Uterus (tissue), 4 donors: Measurements from ENCODE around the gene SMC6. TPM values are rescaled to one million over a fixed set of nuclear protein-coding genes. Genes with fewer than 3 reads are reported as not detected.

Source experiments
- DNase-seq, 2 donors: peaks; one replicate each; pipeline ENCODE4 v3.0.0-alpha.2; 2019 to 2020
- H3K27ac ChIP-seq, 2 donors: fragments of 200-600 bp; sonication (generic); 1 replicate in 1 of 2; 2 replicates in 1 of 2; pipeline ENCODE4 v1.5.1; 2016 to 2018
- H3K27me3 ChIP-seq, 2 donors: fragments of 200-600 bp; sonication (generic); one replicate each; pipeline ENCODE4 v1.5.1; 2018 to 2019; ENCODE audit warnings: control low read depth in 1 of 2
- H3K36me3 ChIP-seq, 2 donors: fragments of 200-600 bp; sonication (generic); one replicate each; pipeline ENCODE4 v1.5.1; 2019; ENCODE audit warnings: control low read depth in 1 of 2
- H3K4me1 ChIP-seq, 2 donors: fragments of 200-600 bp; sonication (generic); one replicate each; pipeline ENCODE4 v1.5.1; 2018 to 2019; ENCODE audit warnings: control low read depth in 1 of 2
- H3K4me3 ChIP-seq, 2 donors: fragments of 200-600 bp; sonication (generic); 1 replicate in 1 of 2; 2 replicates in 1 of 2; pipeline ENCODE4 v1.5.1; 2018 to 2019; ENCODE audit warnings: mild to moderate bottlenecking in 1 of 2
- H3K9me3 ChIP-seq, 2 donors: fragments of 200-600 bp; sonication (generic); one replicate each; pipeline ENCODE4 v1.5.1; 2019; ENCODE audit warnings: control low read depth in 1 of 2
- CTCF ChIP-seq, 4 experiments: fragments of 200-600 bp in 2 of 4; fragments of 450-650 bp in 2 of 4; sonication (generic) in 2 of 4; IDR thresholded peaks; one replicate each; pipeline ENCODE4 v1.5.1; 2016 to 2019; ENCODE audit warnings: antibody characterized with exemption in 4 of 4, mild to moderate bottlenecking in 2 of 4, moderate library complexity in 1 of 4
- POLR2A ChIP-seq, 2 donors: fragments of 450-650 bp; IDR thresholded peaks; one replicate each; pipeline ENCODE4 v1.6.1; 2016; ENCODE audit warnings: antibody characterized with exemption in 2 of 2, mild to moderate bottlenecking in 1 of 2, moderate library complexity in 1 of 2
- intact Hi-C: fragments of 100-400 bp; cut with DNase I; formaldehyde crosslinking; loops from one replicate; pipeline ENCODE4 v1.15.1; 2023; ENCODE audit warnings: low total_unique reads
- total RNA-seq, 4 donors: library from RNA; depleted of rRNA in 3 of 4; stranded (reverse); fragments of >200 nt in 3 of 4; gene quantifications; one replicate each; pipeline versions ENCODE4 v1.1.0 to v1.2.4, GENCODE V29; 2014 to 2023
- donor health status: DM: yes; HTN: yes; CAD: no.

The SMC6 gene
- total RNA-seq, 4 donors from 2014 or later, result 7.4 to 49.4 (median 15.5) TPM

DNA sequence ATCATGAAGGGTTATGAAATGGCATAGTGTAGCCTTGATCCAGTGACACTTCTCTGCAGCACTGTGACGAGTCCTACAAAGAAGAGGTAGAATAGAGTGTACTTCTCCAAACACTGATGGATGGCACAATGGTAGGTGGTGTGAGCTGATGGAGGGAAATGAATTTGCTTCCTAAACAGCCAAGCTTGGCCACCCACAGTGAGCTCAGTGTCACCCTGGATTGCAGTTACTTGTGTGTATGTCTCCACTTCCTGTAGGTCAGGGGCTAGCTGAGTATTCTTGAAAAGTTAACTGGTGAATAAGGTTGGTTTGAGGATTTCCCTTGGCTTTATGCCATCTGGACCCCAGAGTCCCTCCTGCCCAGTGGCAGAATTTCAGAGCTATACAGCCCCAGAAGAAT lies 137.2 kb downstream of the SMC6 start:
- H3K4me1 ChIP-seq, result no peaks in the 10 kb centered on the region
- no peak for DNase-seq
- H3K36me3 ChIP-seq, result no peaks in the 10 kb centered on the region
- H3K27ac ChIP-seq, result no peak overlapping the region
- H3K27me3 ChIP-seq, result no peaks in the 10 kb centered on the region
- no peak overlapping the region for H3K4me3 ChIP-seq
- TF ChIP-seq CTCF (IDR thresholded peaks at IDR 0.05), result no peak
- no peak for TF ChIP-seq POLR2A (IDR thresholded peaks at IDR 0.05)
- H3K9me3 ChIP-seq, result no peaks in the 10 kb centered on the region
- intact Hi-C loops, result no loop called here

DNA sequence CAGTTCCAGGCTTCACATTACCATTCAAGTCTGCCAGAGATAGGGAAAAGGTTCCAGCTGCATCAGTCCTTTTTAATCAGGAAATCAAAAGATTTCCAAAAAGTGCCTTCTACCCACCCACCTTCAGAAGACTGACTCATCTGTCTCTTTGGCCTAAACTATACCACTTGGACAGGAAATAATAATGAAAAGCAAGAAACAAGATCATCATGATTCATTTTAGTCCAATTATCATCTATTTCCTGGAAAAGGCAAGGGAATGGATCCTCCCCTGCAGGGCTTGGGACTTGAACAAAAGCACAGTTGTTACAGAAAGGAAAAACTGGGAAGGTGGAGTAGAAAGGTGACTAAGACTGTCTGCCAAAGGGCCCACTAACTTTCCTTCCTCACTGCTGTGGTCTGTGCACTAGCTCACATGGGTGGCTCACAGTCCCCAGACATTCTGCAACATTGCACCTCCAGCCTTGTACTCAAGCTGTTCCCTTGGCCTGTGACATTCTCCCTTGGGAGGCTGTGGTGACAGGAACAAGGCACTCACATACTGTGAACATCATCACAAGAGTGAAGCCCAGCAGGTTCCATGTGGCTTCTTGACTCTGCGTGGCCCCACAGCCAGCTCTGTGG lies 137.8 kb downstream of the SMC6 start:
- TF ChIP-seq CTCF (IDR thresholded peaks at IDR 0.05) (no peak), POLR2A (IDR thresholded peaks at IDR 0.05) (no peak)
- Histone ChIP-seq H3K9me3 (no peaks in the 10 kb centered on the region), H3K27ac (no peak overlapping the region), H3K27me3 (no peaks in the 10 kb centered on the region), H3K4me1 (no peaks in the 10 kb centered on the region), H3K36me3 (no peaks in the 10 kb centered on the region), H3K4me3 (no peak overlapping the region)
- intact Hi-C loops, result no loop called here
- DNase-seq, result no peak

GRCh38 chr2:17615147-17615546 lies 138.5 kb downstream of the SMC6 start:
- H3K27me3 ChIP-seq, result no peaks in the 10 kb centered on the region
- TF ChIP-seq POLR2A (IDR thresholded peaks at IDR 0.05) (no peak), CTCF (IDR thresholded peaks at IDR 0.05) (no peak)
- intact Hi-C loops, result no loop called here
- no peaks in the 10 kb centered on the region for H3K4me1 ChIP-seq
- H3K9me3 ChIP-seq, result no peaks in the 10 kb centered on the region
- DNase-seq, result no peak
- H3K36me3 ChIP-seq, result no peaks in the 10 kb centered on the region
- no peak overlapping the region for H3K4me3 ChIP-seq
- no peak overlapping the region for H3K27ac ChIP-seq

GRCh38 chr2:17614174-17614930 lies 139.3 kb downstream of the SMC6 start:
- TF ChIP-seq CTCF (IDR thresholded peaks at IDR 0.05) (no peak), POLR2A (IDR thresholded peaks at IDR 0.05) (no peak)
- intact Hi-C loops, result no loop called here
- no peaks in the 10 kb centered on the region for H3K4me1 ChIP-seq
- H3K27ac ChIP-seq, result no peak overlapping the region
- H3K36me3 ChIP-seq, result no peaks in the 10 kb centered on the region
- no peak overlapping the region for H3K4me3 ChIP-seq
- no peaks in the 10 kb centered on the region for H3K9me3 ChIP-seq
- H3K27me3 ChIP-seq, result no peaks in the 10 kb centered on the region
- no peak for DNase-seq

Other genes with a start within 250 kb of the SMC6 start
- under 1 TPM in 1 of 4 donors, not detected in 3; 0.69 TPM for gene RAD51AP2, start 235.4 kb downstream of the SMC6 start, total RNA-seq
- gene VSNL1, start 213.1 kb downstream of the SMC6 start, total RNA-seq, result 1 to 10 TPM in 1 of 4 donors, under 1 TPM in 2, not detected in 1; 0.29 to 1.8 (median 0.61) TPM
- gene GEN1, start 328 bp upstream of the SMC6 start, total RNA-seq, result 10 to 100 TPM in 1 of 4 donors, 1 to 10 TPM in 3; 4.7 to 21.6 (median 6.6) TPM
- gene MSGN1, start 62.6 kb upstream of the SMC6 start, total RNA-seq, result not detected
- gene KCNS3, start 124.9 kb upstream of the SMC6 start, total RNA-seq, result 10 to 100 TPM in 3 of 4 donors, 1 to 10 TPM in 1; 4.8 to 67.6 (median 11.6) TPM